Measurements from ENCODE around the gene RFC1.

Gene RFC1

GRCh38 chr4:39308611-39309010 lies 57.6 kb downstream of the RFC1 start:
- no peaks in the 10 kb centered on the region for H3K79me1 ChIP-seq (ENCODE audit: low read depth, low read length)
- H3K9me3 ChIP-seq (replicated peaks in 1 of 2; ENCODE audit: control insufficient read depth in 2 of 2, insufficient read depth in 1 of 2, low read depth in 1 of 2, low read length in 2 of 2): peaks cover 0 to 2% of the 10 kb centered on the region in 2 donors
- peaks cover 22 to 97% of the 10 kb centered on the region in 2 donors for H3K36me3 ChIP-seq (replicated peaks in 1 of 2; ENCODE audit: control insufficient read depth in 2 of 2, insufficient read depth in 2 of 2, low read length in 2 of 2)
- no peak overlapping the region for H4K8ac ChIP-seq (ENCODE audit: low read depth, low read length)
- H2AK5ac ChIP-seq (ENCODE audit: low read depth, low read length): no peak overlapping the region
- no peak overlapping the region for H2BK15ac ChIP-seq (ENCODE audit: low read length)
- H3K4me3 ChIP-seq (ENCODE audit: low read length in 2 of 2): no peak overlapping the region
- no peak overlapping the region for H3K23ac ChIP-seq (ENCODE audit: low read depth, low read length, poor library complexity)
- no peak overlapping the region for H3K14ac ChIP-seq (ENCODE audit: low read length)
- no peak overlapping the region for H2AFZ ChIP-seq (ENCODE audit: low read length)
- H2BK12ac ChIP-seq (ENCODE audit: low read length): no peak overlapping the region
- no peak overlapping the region for H4K91ac ChIP-seq (ENCODE audit: low read depth, low read length, poor library complexity)
- no peak overlapping the region for H2BK5ac ChIP-seq (ENCODE audit: low read length)
- no CpG with 5 or more reads among the region's 6 CpGs for WGBS, 2 donors (ENCODE audit: extremely low coverage in 2 of 2, insufficient read length in 2 of 2, insufficient replicate concordance in 1 of 2)
- no peak overlapping the region for H3K9ac ChIP-seq (ENCODE audit: low read depth, low read length, poor library complexity)
- no peak for DNase-seq (ENCODE audit: low spot score)
- H2BK120ac ChIP-seq (ENCODE audit: low read depth, low read length): no peak overlapping the region
- H3K4ac ChIP-seq (ENCODE audit: low read length): no peak overlapping the region
- no peak overlapping the region for H3K4me2 ChIP-seq (ENCODE audit: insufficient read depth, low read length, poor library complexity, severe bottlenecking)
- no peak overlapping the region for H3K18ac ChIP-seq (ENCODE audit: low read length)
- no peaks in the 10 kb centered on the region for H3K27me3 ChIP-seq (ENCODE audit: control insufficient read depth in 3 of 3, insufficient read depth in 3 of 3, low read depth in 1 of 3, low read length in 3 of 3)
- no peak overlapping the region for H3K27ac ChIP-seq (replicated peaks; ENCODE audit: low read length)
- H3K4me1 ChIP-seq (ENCODE audit: control insufficient read depth in 2 of 2, insufficient read depth in 1 of 2, low read depth in 1 of 2, low read length in 2 of 2): peaks cover 0 to 1% of the 10 kb centered on the region in 2 donors

- Histone ChIP-seq H2AFZ (ENCODE audit: low read length) (no peak overlapping the region), H3K18ac (ENCODE audit: low read length) (no peak overlapping the region), H3K4me1 (ENCODE audit: control insufficient read depth in 2 of 2, insufficient read depth in 1 of 2, low read depth in 1 of 2, low read length in 2 of 2) (peaks cover 0 to 1% of the 10 kb centered on the region in 2 donors), H3K4ac (ENCODE audit: low read length) (no peak overlapping the region), H3K23ac (ENCODE audit: low read depth, low read length, poor library complexity) (no peak overlapping the region), H2BK120ac (ENCODE audit: low read depth, low read length) (no peak overlapping the region), H4K91ac (ENCODE audit: low read depth, low read length, poor library complexity) (no peak overlapping the region), H3K9ac (ENCODE audit: low read depth, low read length, poor library complexity) (no peak overlapping the region), H2BK15ac (ENCODE audit: low read length) (no peak overlapping the region), H3K14ac (ENCODE audit: low read length) (no peak overlapping the region), H3K4me3 (ENCODE audit: low read length in 2 of 2) (no peak overlapping the region), H4K8ac (ENCODE audit: low read depth, low read length) (no peak overlapping the region), H3K27me3 (ENCODE audit: control insufficient read depth in 3 of 3, insufficient read depth in 3 of 3, low read depth in 1 of 3, low read length in 3 of 3) (no peaks in the 10 kb centered on the region), H2AK5ac (ENCODE audit: low read depth, low read length) (no peak overlapping the region), H2BK12ac (ENCODE audit: low read length) (no peak overlapping the region), H3K79me1 (ENCODE audit: low read depth, low read length) (no peaks in the 10 kb centered on the region), H3K9me3 (replicated peaks in 1 of 2; ENCODE audit: control insufficient read depth in 2 of 2, insufficient read depth in 1 of 2, low read depth in 1 of 2, low read length in 2 of 2) (peaks cover 0 to 2% of the 10 kb centered on the region in 2 donors), H2BK5ac (ENCODE audit: low read length) (no peak overlapping the region), H3K4me2 (ENCODE audit: insufficient read depth, low read length, poor library complexity, severe bottlenecking) (no peak overlapping the region), H3K27ac (replicated peaks; ENCODE audit: low read length) (no peak overlapping the region), H3K36me3 (replicated peaks in 1 of 2; ENCODE audit: control insufficient read depth in 2 of 2, insufficient read depth in 2 of 2, low read length in 2 of 2) (peaks cover 22 to 95% of the 10 kb centered on the region in 2 donors)
- DNase-seq (ENCODE audit: low spot score): no peak
- WGBS, 2 donors (ENCODE audit: extremely low coverage in 2 of 2, insufficient read length in 2 of 2, insufficient replicate concordance in 1 of 2): no CpG with 5 or more reads among the region's 14 CpGs
These were observed 60.1 kb downstream of the RFC1 start for GRCh38 chr4:39305912-39306677.

DNA sequence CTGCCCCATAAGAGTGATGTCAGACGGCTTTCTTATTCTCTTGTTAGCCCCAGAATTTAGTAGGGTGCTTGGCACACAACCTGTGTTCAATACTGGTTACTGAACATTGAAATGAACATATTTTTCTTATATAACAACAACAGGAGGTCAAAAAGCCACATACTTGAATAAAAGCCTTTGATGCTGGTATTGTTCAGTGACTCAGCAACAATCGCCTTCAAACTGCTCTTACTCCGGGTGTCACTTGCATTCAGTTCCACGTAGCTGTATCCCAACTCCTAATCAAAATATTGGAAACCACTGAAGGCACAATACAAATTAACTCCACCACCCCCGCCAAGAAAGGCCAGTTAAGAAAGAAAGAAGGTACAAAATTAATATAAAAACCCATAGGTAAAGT lies 61.5 kb downstream of the RFC1 start:
- Histone ChIP-seq H3K9ac (ENCODE audit: low read depth, low read length, poor library complexity) (no peak overlapping the region), H3K4me1 (ENCODE audit: control insufficient read depth in 2 of 2, insufficient read depth in 1 of 2, low read depth in 1 of 2, low read length in 2 of 2) (peaks cover 0 to 1% of the 10 kb centered on the region in 2 donors), H2BK120ac (ENCODE audit: low read depth, low read length) (no peak overlapping the region), H3K14ac (ENCODE audit: low read length) (no peak overlapping the region), H3K27me3 (ENCODE audit: control insufficient read depth in 3 of 3, insufficient read depth in 3 of 3, low read depth in 1 of 3, low read length in 3 of 3) (no peaks in the 10 kb centered on the region), H3K18ac (ENCODE audit: low read length) (no peak overlapping the region), H3K27ac (replicated peaks; ENCODE audit: low read length) (no peak overlapping the region), H2BK12ac (ENCODE audit: low read length) (no peak overlapping the region), H4K8ac (ENCODE audit: low read depth, low read length) (no peak overlapping the region), H3K4me2 (ENCODE audit: insufficient read depth, low read length, poor library complexity, severe bottlenecking) (no peak overlapping the region), H3K4me3 (ENCODE audit: low read length in 2 of 2) (no peak overlapping the region), H2BK15ac (ENCODE audit: low read length) (no peak overlapping the region), H2AK5ac (ENCODE audit: low read depth, low read length) (no peak overlapping the region), H3K36me3 (replicated peaks in 1 of 2; ENCODE audit: control insufficient read depth in 2 of 2, insufficient read depth in 2 of 2, low read length in 2 of 2) (peaks cover 27 to 94% of the 10 kb centered on the region in 2 donors), H2AFZ (ENCODE audit: low read length) (no peak overlapping the region), H3K9me3 (replicated peaks in 1 of 2; ENCODE audit: control insufficient read depth in 2 of 2, insufficient read depth in 1 of 2, low read depth in 1 of 2, low read length in 2 of 2) (peaks cover 0 to 4% of the 10 kb centered on the region in 2 donors), H4K91ac (ENCODE audit: low read depth, low read length, poor library complexity) (no peak overlapping the region), H3K4ac (ENCODE audit: low read length) (no peak overlapping the region), H2BK5ac (ENCODE audit: low read length) (no peak overlapping the region), H3K23ac (ENCODE audit: low read depth, low read length, poor library complexity) (no peak overlapping the region), H3K79me1 (ENCODE audit: low read depth, low read length) (no peaks in the 10 kb centered on the region)
- no peak for DNase-seq (ENCODE audit: low spot score)
- no CpG with 5 or more reads among the region's 5 CpGs for WGBS, 2 donors (ENCODE audit: extremely low coverage in 2 of 2, insufficient read length in 2 of 2, insufficient replicate concordance in 1 of 2)

GRCh38 chr4:39303871-39304270 lies 62.3 kb downstream of the RFC1 start:
- DNase-seq (ENCODE audit: low spot score): no peak
- peaks cover 24 to 93% of the 10 kb centered on the region in 2 donors for H3K36me3 ChIP-seq (replicated peaks in 1 of 2; ENCODE audit: control insufficient read depth in 2 of 2, insufficient read depth in 2 of 2, low read length in 2 of 2)
- WGBS, 2 donors (ENCODE audit: extremely low coverage in 2 of 2, insufficient read length in 2 of 2, insufficient replicate concordance in 1 of 2): no CpG with 5 or more reads among the region's 3 CpGs

More at GRCh38 chr4:39303871-39304270, 62.3 kb downstream of the RFC1 start:
- Histone ChIP-seq H2BK12ac (ENCODE audit: low read length) (no peak overlapping the region), H3K27me3 (ENCODE audit: control insufficient read depth in 3 of 3, insufficient read depth in 3 of 3, low read depth in 1 of 3, low read length in 3 of 3) (no peaks in the 10 kb centered on the region), H3K4ac (ENCODE audit: low read length) (no peak overlapping the region), H3K18ac (ENCODE audit: low read length) (no peak overlapping the region), H3K27ac (replicated peaks; ENCODE audit: low read length) (no peak overlapping the region), H2BK5ac (ENCODE audit: low read length) (no peak overlapping the region), H2BK120ac (ENCODE audit: low read depth, low read length) (no peak overlapping the region), H4K91ac (ENCODE audit: low read depth, low read length, poor library complexity) (no peak overlapping the region), H2AFZ (ENCODE audit: low read length) (no peak overlapping the region), H2AK5ac (ENCODE audit: low read depth, low read length) (no peak overlapping the region), H3K79me1 (ENCODE audit: low read depth, low read length) (no peaks in the 10 kb centered on the region), H3K9ac (ENCODE audit: low read depth, low read length, poor library complexity) (no peak overlapping the region), H3K14ac (ENCODE audit: low read length) (no peak overlapping the region), H2BK15ac (ENCODE audit: low read length) (no peak overlapping the region), H4K8ac (ENCODE audit: low read depth, low read length) (no peak overlapping the region), H3K9me3 (replicated peaks in 1 of 2; ENCODE audit: control insufficient read depth in 2 of 2, insufficient read depth in 1 of 2, low read depth in 1 of 2, low read length in 2 of 2) (peaks cover 0 to 4% of the 10 kb centered on the region in 2 donors), H3K23ac (ENCODE audit: low read depth, low read length, poor library complexity) (no peak overlapping the region), H3K4me3 (ENCODE audit: low read length in 2 of 2) (no peak overlapping the region), H3K4me1 (ENCODE audit: control insufficient read depth in 2 of 2, insufficient read depth in 1 of 2, low read depth in 1 of 2, low read length in 2 of 2) (peaks cover 0 to 1% of the 10 kb centered on the region in 2 donors), H3K4me2 (ENCODE audit: insufficient read depth, low read length, poor library complexity, severe bottlenecking) (no peak overlapping the region)
